PC-3 (cell line): ENCODE data around the gene NPY4R2.
"Not testable (repeated sequence)": the region's sequence is repeated elsewhere in the genome, so short reads cannot be mapped to it uniquely, and the experiment has no call there.

Experiments used
- EZH2 ChIP-seq: fragments of 300-600 bp; sonication (generic); IDR thresholded peaks from one replicate; pipeline ENCODE4 v1.6.1; 2017; ENCODE audit warnings: antibody characterized with exemption, mild to moderate bottlenecking, low read length; ENCODE audit not compliant: unreplicated experiment
- EZH2phosphoT487 ChIP-seq: fragments of 300-600 bp; sonication (generic); IDR thresholded peaks from 2 replicates; pipeline ENCODE4 v1.6.1; 2018; ENCODE audit warnings: mild to moderate bottlenecking, antibody characterized with exemption, low read length, borderline replicate concordance
- TF ChIP-seq, protein P1 (sequence below): fragments of 300-600 bp; sonication (generic); conservative IDR thresholded peaks from 2 replicates; pipeline ENCODE4 v1.5.1; 2017; ENCODE audit warnings: antibody characterized with exemption, low read depth, mild to moderate bottlenecking, low read length

DNA sequence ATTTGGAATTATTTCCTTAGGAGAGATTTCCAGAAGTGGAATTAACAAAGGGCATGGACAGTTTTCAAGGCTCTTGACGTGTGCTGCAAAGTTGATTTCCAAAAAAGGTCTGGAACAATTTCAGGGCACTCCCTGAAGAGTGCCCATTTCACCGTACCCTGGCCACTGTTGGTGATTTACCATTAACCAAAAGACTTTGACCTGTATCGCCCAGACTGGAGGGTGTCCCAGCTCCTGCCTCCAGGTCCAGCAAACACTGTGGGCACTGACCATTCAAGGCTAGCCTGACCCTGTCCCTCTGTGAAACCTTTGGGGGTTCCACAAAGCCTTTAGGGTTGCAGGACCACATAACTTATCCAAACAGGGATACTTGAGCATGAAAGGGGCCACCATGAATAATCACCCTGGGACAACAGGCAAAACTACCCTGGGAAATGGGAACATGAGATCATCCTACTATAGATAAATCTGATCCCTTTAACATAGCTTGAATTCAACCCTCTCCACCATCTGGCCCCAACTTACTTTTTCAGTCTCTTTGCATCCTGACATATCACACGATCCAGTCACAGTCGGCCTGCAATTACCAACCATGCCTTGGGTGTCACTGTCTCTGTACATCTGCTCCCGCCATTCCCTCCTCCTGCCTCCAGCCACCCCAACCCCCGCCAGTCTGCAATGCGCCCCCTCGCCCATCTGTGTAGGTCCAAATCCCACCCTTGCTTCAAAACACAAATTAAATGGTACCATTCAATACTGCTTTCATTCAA, 8.9 kb downstream of the NPY4R2 start:
- TF ChIP-seq, protein P1, sequence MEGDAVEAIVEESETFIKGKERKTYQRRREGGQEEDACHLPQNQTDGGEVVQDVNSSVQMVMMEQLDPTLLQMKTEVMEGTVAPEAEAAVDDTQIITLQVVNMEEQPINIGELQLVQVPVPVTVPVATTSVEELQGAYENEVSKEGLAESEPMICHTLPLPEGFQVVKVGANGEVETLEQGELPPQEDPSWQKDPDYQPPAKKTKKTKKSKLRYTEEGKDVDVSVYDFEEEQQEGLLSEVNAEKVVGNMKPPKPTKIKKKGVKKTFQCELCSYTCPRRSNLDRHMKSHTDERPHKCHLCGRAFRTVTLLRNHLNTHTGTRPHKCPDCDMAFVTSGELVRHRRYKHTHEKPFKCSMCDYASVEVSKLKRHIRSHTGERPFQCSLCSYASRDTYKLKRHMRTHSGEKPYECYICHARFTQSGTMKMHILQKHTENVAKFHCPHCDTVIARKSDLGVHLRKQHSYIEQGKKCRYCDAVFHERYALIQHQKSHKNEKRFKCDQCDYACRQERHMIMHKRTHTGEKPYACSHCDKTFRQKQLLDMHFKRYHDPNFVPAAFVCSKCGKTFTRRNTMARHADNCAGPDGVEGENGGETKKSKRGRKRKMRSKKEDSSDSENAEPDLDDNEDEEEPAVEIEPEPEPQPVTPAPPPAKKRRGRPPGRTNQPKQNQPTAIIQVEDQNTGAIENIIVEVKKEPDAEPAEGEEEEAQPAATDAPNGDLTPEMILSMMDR = not testable (repeated sequence)
- TF ChIP-seq EZH2, EZH2phosphoT487: not testable (repeated sequence)
